HG03558 (cell line): ENCODE results near the gene EXOSC5.
"Not testable (repeated sequence)": the region's sequence is repeated elsewhere in the genome, so short reads cannot be mapped to it uniquely, and the experiment has no call there.

Experiments used
- ATAC-seq: cut with Tn5 transposase; IDR thresholded peaks from one replicate; pipeline ENCODE4 v1.9.1; 2021; ENCODE audit warnings: moderate number of reproducible peaks; ENCODE audit not compliant: unreplicated experiment; ENCODE audit errors: extremely low read depth

Gene EXOSC5

GRCh38 chr19:41408846-41409245 is 11.7 kb upstream of the EXOSC5 start:
- not testable (repeated sequence) for ATAC-seq

GRCh38 chr19:41408256-41408655 is 11.1 kb upstream of the EXOSC5 start:
- ATAC-seq, result no peak

- no peak for ATAC-seq
Observed at GRCh38 chr19:41407271-41407670, 10.1 kb upstream of the EXOSC5 start.

GRCh38 chr19:41405776-41406175 is 8.6 kb upstream of the EXOSC5 start:
- no peak for ATAC-seq

DNA sequence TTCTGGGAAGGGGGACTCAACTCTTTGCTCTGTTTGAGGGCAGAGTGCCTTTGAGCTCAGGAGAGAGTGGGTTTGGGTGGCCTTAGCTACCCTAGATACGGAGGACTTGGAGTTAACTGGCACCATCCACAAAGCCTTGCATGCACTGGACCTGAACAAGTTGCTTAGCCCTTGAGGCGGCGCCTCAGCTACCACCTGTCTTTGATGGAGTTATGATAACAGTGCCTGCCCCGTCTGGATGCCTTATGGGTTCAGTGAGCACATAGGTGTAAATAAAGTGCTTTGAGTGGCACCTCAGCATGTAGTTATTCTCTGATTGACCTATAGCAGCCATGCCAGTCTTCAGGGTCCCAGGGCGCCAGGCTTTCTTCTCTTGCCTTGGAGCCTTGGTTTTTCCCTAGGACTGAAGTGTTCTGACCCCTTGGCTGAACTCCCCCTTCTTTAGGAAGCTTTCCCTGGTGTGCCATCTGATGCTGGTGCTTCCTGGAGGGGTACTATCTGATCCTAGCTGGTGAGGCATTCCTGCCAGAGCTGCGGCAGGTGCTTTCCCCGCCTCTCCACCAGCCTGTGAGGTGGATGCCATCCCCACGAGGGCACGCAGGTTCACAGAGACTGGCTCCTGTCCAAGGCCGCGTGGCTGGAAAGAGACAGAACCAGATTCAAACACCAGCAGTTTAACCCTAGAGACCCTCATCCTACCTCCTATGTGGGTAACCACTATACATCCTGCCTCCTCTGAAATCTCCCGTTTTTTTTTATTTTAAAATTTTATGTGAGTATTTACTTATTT is 6.2 kb upstream of the EXOSC5 start:
- no peak for ATAC-seq

DNA sequence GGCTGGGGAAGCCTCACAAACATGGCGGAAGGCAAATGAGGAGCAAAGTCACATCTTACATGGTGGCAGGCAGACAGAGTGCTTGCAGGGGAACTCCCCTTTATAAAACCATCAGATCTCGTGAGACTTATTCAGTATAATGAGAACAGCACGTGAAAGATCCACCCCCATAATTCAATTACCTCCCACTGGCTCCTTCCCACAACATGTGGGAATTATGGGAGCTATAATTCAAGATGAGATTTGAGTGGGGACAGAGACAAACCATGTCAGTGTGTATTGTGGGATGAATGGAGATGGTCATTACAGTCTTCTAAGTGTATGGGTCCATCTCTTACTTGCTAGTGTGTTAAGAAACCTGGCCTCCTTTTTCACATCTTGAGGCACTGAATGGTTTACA is 4.9 kb upstream of the EXOSC5 start:
- ATAC-seq, result no peak

- ATAC-seq, result no peak
Observed at GRCh38 chr19:41401483-41401882, 4.3 kb upstream of the EXOSC5 start.

DNA sequence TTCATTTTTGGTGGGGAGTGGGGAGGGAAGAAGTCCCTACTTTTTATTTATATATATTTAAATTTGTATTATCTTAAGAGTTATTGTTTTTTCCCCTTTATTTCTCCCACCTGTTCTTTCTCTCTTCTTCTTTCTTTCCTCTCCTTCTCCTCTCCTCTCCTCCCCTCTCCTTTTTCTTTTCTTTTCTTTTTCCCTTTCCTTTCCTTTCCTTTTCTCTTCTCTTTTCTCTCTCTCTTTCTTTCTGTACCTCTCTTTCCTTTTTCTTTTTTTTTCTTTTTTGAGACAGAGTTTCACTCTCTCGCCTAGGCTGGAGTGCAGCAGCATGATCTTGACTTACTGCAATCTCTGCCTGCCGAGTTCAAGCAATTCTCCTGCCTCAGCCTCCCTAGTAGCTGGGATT is 2.4 kb upstream of the EXOSC5 start:
- no peak for ATAC-seq

GRCh38 chr19:41399091-41399490 is 1.9 kb upstream of the EXOSC5 start:
- no peak for ATAC-seq

DNA sequence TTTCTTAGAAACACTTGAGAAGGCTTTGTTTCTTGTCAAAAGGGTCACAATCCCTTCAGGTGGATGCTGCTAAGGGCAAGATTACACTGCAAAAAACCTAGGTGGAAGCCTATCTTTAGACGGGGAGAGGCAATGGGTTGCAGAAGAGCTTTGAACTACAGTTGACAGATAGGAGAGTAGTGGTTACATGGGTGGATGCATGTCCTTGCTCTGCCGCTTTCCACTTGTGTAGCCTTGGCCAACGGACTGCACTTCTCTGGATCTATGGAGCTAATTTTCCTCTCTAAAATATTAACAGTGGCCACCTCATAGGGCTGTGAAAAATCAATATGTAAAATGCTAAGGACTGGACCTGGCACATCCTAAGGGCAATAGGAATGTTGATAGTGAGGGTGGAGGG is 1.4 kb upstream of the EXOSC5 start:
- ATAC-seq, result no peak

GRCh38 chr19:41398050-41398418 is 875 bp upstream of the EXOSC5 start:
- ATAC-seq, result no peak

DNA sequence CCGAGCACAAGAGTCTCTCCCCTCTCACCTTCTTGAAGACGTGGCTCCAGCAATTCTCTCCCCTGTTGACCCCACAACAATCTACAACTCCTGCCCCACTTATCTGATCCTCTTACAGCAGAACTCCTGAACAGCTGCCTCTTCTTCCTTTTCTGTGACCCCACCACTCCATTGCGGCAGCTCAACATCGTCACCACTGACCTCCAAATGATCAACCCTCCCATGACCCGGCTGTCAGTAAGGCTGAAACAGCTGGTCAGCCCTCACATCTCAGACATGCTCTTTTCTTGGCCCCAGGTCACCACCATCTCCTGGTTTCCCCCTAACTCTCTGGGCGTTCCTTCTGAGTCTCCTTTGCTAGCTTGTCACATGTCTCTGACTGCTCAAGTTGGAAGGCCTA is 1.8 kb downstream of the EXOSC5 start:
- no peak for ATAC-seq

DNA sequence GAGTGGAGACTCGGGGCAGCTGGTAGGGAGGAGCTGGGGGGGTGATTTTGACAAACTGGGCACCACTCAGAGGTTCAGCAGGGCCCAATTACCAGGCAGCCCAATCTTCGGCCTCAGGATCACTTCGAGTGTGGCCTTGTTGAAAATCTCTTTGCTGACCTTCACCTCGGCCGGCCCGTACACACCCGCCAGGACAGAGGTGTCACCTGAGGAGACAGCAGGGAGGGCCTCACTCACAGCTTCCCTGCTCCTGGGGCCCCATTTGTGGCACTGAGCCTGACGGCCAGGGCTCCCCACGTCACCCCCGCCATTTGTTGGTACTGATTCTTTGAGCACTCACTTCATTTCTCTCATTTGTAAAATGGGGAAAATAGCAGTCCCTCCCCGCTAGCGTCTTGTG is 4.4 kb downstream of the EXOSC5 start:
- no peak for ATAC-seq

DNA sequence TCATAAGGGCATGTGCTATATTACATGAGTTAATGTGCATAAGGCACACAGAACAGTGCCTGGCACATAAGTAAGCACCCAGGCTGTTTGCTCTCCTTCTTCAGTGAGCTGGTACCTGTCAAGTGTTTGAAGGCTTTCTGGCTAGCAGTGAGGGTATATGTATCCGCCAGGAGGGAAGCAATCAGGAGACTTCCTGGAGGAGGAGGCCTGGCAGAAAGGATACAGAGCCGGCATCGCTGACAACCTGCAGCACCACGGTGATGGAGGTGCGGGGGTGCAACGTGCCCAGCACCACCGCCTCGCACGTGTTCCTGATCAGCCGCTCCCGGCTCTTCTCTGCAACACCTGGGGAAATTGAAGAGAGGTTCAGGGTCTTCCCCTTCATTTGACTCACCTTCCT is 5.5 kb downstream of the EXOSC5 start:
- no peak for ATAC-seq

- no peak for ATAC-seq
Observed at GRCh38 chr19:41386442-41386841, 10.7 kb downstream of the EXOSC5 start.

DNA sequence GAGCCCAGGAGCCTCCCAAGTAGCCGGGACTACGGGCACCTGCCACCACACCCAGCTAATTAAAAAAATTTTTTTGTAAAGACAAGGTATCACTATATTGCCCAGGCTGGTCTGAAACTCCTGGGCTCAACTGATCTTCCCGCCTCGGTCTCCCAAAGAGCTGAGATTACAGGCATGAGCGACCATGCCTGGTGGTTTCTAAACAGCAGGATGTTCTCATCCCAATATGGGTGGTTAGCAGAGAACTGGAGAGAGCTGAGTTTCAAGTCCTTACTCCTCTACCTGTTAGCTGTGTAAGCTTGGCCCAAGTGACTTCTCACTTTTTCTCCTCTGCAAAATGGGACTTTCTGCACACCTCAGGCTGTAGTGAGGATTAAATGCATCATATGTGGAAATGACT is 12.8 kb downstream of the EXOSC5 start:
- ATAC-seq, result no peak

DNA sequence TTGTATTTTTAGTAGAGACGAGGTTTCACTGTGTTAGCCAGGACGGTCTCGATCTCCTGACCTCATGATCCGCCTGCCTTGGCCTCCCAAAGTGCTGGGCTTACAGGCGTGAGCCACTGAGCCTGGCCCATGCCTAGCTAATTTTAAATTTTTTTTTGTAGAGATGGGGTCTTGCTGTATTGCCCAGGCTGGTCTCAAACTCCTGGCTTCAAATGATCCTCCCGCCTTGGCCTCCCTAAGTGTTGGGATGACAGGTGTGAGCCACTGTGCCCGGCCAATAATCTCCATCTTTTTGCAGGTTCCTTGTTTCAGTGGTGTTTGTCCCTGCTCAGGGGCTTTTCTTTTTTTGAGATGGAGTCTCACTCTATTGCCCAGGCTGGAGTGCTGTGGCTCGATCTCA is 15.6 kb downstream of the EXOSC5 start:
- ATAC-seq, result not testable (repeated sequence)

- no peak for ATAC-seq
Observed at GRCh38 chr19:41377977-41378709, 19.0 kb downstream of the EXOSC5 start.

DNA sequence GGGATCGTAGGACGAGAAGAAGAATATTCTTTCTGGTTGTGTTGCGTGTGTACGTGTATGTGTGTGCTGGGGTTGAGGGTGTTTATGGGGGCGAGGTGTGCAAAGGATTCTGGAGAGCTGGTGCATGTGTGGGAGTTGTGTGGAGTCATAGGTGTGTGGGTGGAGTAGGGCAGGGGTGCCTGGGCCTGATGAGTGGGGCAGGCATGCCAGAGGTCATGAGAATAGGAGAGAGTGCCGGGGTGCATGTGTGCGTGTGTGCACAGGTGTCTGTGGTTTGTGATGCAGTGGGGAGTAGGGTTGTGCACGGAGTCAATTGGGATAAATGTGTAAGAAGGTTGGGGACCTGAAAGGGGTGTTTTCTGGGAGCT is 20.2 kb downstream of the EXOSC5 start:
- ATAC-seq, result no peak

GRCh38 chr19:41376241-41376997 is 20.7 kb downstream of the EXOSC5 start, which contains the start of gene TMEM91:
TMEM91 (plus strand) TSS chr19:41376533; CDS start chr19:41378310, 1,777 bp downstream.
- ATAC-seq, result no peak

DNA sequence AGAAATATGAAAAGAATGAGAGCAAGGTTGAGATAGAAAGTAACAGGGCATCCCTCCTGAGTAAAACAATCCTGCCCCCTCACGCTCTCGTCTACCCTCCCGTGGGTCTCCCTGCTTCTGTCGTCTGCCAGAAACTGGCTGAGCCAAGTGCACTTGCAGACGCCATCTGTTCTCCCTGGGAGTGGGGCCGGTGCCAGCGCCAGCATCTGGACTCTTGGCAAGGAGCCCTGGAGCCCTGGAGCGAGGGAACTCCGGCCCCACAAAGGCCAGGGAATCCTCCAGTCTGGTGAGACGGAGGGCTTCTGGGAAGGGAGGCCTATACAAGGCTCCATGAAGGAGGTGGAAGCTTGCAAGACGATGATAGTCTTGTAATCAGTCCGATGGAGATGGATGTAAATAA is 23.2 kb downstream of the EXOSC5 start:
- no peak for ATAC-seq
